Hippocampal formation (tissue), 2 donors: ENCODE data around the gene SLC38A3.
A peak's percentile ranks its signal among the peaks of the same experiment; 100 is the strongest.

Experiments used
- DNase-seq, 2 donors: peaks; one replicate each; lab custom pipeline; 2025; lab: John Stamatoyannopoulos, UW

The SLC38A3 gene

GRCh38 chr3:50169232-50169832 lies 35.7 kb upstream of the SLC38A3 start:
- no peak for DNase-seq

- DNase-seq = no peak
These were observed 35.2 kb upstream of the SLC38A3 start for GRCh38 chr3:50169858-50170257.

- no peak for DNase-seq
These were observed 34.4 kb upstream of the SLC38A3 start for GRCh38 chr3:50170689-50171088.

- no peak for DNase-seq
These were observed 33.4 kb upstream of the SLC38A3 start for GRCh38 chr3:50171540-50172301.

DNA sequence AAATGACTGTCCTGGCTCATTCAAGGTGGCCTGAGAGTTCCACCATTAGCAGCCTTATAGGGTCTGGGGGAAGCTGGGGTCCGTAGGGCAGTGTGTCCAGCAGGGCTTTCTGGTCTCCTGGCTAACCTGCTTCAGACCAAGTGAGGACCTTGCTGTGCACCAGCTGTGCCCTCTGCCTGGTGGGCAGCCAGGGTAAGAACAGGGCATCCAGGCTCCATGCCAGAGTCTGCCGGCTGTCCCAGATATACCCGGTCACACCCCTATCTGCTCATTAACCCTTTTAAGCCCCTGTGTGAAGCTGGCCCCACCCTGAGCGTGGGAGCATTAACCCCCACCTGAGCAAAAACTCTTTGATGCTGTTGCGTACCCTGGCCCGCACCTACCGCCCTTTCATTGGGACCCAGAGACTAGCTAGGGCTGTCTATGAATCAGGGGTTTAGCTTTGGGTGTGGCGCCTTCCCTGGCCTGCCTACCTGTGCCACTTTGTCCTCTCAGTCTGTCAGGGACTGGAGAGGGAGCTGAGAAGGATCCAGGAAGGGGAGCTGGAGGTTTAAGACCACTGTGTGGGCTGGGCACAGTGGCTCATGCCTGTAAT lies 32.3 kb upstream of the SLC38A3 start:
- no peak for DNase-seq

DNA sequence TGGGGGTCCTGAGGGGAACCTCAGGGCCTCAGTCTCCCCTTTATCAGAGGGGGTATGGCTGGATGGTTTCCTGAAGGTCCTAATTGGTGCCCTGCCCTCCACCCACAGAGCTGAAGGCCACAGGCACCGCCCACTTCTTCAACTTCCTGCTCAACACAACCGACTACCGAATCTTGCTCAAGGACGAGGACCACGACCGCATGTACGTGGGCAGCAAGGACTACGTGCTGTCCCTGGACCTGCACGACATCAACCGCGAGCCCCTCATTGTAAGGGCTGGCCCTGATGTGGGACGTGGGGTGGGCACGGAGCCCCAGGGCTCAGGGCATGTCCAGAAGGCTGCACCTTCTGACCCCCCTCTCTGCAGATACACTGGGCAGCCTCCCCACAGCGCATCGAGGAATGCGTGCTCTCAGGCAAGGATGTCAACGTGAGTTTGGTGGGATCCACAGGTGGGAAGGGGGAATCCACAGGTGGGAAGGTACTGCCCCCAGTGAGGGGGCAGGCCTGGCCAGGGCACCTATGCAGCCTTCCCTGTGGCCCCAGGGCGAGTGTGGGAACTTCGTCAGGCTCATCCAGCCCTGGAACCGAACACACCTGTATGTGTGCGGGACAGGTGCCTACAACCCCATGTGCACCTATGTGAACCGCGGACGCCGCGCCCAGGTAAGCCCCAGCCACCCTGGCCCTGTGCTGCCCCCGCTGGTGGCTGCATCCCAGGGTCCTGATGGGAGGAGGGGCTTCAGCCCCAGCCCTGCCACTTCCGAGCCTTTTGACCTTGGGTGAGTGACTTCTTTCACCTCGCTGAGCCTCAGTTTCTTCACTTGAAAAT lies 31.2 kb upstream of the SLC38A3 start:
- no peak for DNase-seq

DNA sequence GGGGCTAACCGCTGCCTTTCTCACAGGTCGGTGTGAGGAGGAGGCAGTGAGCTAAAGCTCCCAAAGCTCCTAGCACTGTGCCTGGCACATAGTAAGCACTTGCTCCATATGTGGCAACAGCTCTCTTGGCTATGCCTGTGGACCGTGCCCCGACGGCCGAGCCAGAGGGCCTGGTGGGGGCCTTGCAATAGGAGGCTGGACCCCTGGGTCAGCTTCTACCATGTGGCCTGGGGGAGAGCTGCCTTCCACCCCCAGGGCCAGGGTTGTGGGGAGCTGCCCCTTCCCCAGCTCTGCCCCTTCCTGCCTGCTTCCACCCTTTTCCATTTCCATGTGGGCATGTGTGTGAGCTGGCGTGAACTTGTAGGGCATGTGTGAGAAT lies 30.6 kb upstream of the SLC38A3 start:
- no peak for DNase-seq

- no peak for DNase-seq
These were observed 30.0 kb upstream of the SLC38A3 start for GRCh38 chr3:50174947-50175524.

- DNase-seq = no peak
These were observed 27.7 kb upstream of the SLC38A3 start for GRCh38 chr3:50177346-50177745.

DNA sequence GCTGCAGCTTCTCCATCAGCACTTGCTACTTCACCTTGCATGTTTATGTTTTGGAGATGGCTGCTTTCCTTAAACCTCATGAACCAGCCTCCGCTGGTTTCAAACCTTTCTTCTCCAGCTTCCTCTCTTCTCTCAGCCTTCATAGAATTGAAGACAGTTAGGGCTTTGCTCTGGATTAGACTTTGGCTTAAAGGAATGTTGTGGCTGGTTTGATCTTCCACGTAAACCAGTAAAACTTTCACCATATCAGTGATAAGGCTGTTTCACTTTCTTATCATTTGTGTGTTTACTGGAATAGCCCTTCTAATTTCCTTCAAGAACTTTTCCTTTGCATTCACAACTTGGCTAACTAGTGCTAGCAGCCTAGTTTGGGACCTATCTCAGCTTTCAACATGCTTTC lies 25.4 kb upstream of the SLC38A3 start:
- DNase-seq = no peak

- DNase-seq = no peak
These were observed 23.1 kb upstream of the SLC38A3 start for GRCh38 chr3:50181985-50182384.

DNA sequence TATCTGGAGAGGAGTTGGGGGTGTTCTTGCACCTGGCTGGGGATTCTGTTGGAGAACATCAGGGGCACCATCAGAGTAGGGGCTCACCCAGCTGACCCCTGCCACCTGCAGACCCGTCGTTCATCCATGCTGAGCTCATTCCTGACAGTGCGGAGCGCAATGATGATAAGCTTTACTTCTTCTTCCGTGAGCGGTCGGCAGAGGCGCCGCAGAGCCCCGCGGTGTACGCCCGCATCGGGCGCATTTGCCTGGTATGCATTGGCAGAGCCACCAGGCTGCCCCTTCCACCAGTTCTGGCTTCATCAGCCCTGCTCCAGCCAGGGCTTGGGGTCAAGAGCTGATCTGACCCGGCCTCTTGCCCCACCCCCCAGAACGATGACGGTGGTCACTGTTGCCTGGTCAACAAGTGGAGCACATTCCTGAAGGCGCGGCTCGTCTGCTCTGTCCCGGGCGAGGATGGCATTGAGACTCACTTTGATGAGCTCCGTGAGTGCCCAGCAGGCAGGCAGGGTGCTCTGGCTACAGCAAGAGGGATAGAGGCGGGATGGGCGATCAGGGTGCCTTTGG lies 22.5 kb upstream of the SLC38A3 start:
- DNase-seq = no peak

GRCh38 chr3:50183755-50184154 lies 21.3 kb upstream of the SLC38A3 start:
- DNase-seq = no peak

DNA sequence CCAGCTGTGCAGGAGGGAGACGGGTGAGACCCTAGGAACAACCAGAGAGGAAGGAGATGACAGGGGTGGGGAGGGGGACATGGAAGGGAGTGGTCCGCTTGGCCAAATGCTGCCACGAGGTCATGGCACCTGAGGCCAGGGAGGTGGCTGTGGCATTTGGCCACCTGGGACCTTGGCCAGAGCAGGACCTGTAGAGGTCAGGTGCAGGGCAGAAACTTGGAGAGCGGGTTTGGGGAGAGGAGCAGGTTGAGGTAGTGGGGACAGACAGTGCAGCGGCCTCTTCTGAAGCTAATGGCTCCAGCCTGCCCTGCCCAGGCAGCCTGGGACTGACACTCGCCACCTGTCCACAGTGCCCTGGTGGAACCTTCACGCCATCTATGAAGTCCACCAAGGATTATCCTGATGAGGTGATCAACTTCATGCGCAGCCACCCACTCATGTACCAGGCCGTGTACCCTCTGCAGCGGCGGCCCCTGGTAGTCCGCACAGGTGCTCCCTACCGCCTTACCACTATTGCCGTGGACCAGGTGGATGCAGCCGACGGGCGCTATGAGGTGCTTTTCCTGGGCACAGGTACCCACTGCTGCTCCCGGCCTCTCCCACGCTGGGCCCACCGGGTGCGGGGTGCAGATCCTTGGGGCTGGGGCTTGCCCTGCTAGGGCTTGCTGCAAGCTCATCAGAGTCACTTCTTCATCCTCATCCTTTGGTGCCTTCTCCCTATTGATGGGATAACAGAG lies 20.7 kb upstream of the SLC38A3 start:
- DNase-seq = no peak

GRCh38 chr3:50185230-50185629 lies 19.8 kb upstream of the SLC38A3 start:
- no peak for DNase-seq

- DNase-seq = no peak
These were observed 19.0 kb upstream of the SLC38A3 start for GRCh38 chr3:50186096-50186495.

GRCh38 chr3:50187750-50188149 lies 17.3 kb upstream of the SLC38A3 start:
- DNase-seq = no peak

GRCh38 chr3:50189274-50189673 lies 15.8 kb upstream of the SLC38A3 start:
- peak; percentile 42 to 44 for DNase-seq

GRCh38 chr3:50189989-50190388 lies 15.1 kb upstream of the SLC38A3 start:
- no peak for DNase-seq

- no peak for DNase-seq
These were observed 14.0 kb upstream of the SLC38A3 start, which contains the start of gene GNAT1 for GRCh38 chr3:50190936-50191660. Gene GNAT1, plus strand, starts transcription at chr3:50191610. Its CDS starts 116 bp downstream, at chr3:50191726.
